Fibroblast of skin of scalp (primary cell): ENCODE results near the gene ADGRB2.
"Not testable (repeated sequence)": the region's sequence is repeated elsewhere in the genome, so short reads cannot be mapped to it uniquely, and the experiment has no call there.

ENCODE experiments used
- DNase-seq: peaks from one replicate; pipeline ENCODE4 v3.0.0-alpha.2; 2013

The ADGRB2 gene

GRCh38 chr1:31718327-31718897 is 45.7 kb downstream of the ADGRB2 start:
- no peak for DNase-seq

GRCh38 chr1:31717341-31717740 is 46.8 kb downstream of the ADGRB2 start:
- DNase-seq: no peak

- DNase-seq: no peak
Measured at GRCh38 chr1:31715873-31716220, 48.3 kb downstream of the ADGRB2 start.

- DNase-seq: peak; percentile 95
Measured at GRCh38 chr1:31715087-31715872, 48.9 kb downstream of the ADGRB2 start.

GRCh38 chr1:31714442-31715086 is 49.6 kb downstream of the ADGRB2 start:
- DNase-seq: peak; percentile 92

GRCh38 chr1:31712630-31713029 is 51.5 kb downstream of the ADGRB2 start:
- peak; percentile 94 for DNase-seq

GRCh38 chr1:31712068-31712467 is 52.1 kb downstream of the ADGRB2 start:
- peak; percentile 89 for DNase-seq

GRCh38 chr1:31708324-31708723 is 55.8 kb downstream of the ADGRB2 start:
- DNase-seq: peak; percentile 66

- peak; percentile 56 for DNase-seq
Measured at GRCh38 chr1:31707711-31708110, 56.4 kb downstream of the ADGRB2 start.

GRCh38 chr1:31707059-31707600 is 57.0 kb downstream of the ADGRB2 start:
- DNase-seq: not testable (repeated sequence)

- DNase-seq: no peak
Measured at GRCh38 chr1:31706384-31707058, 57.6 kb downstream of the ADGRB2 start.

GRCh38 chr1:31705080-31705866 is 58.9 kb downstream of the ADGRB2 start:
- peak; percentile 90 for DNase-seq

GRCh38 chr1:31704271-31705079 is 59.7 kb downstream of the ADGRB2 start:
- peak; percentile 91 for DNase-seq

GRCh38 chr1:31703431-31704270 is 60.5 kb downstream of the ADGRB2 start, which contains the start of gene COL16A1:
TSS of gene COL16A1 (minus strand) at chr1:31704017. CDS start at chr1:31702193, 1,824 bp downstream.
- DNase-seq: peak; percentile 93

GRCh38 chr1:31702836-31703404 is 61.2 kb downstream of the ADGRB2 start:
- DNase-seq: no peak

GRCh38 chr1:31701091-31701736 is 62.9 kb downstream of the ADGRB2 start:
- peak; percentile 99 for DNase-seq

- DNase-seq: no peak
Measured at GRCh38 chr1:31700468-31701090, 63.6 kb downstream of the ADGRB2 start.

- no peak for DNase-seq
Measured at GRCh38 chr1:31699341-31699891, 64.7 kb downstream of the ADGRB2 start.
